Measurements from ENCODE around the gene MRPL16.
A peak's percentile ranks its signal among the peaks of the same experiment; 100 is the strongest.
"Not testable (repeated sequence)": the region's sequence is repeated elsewhere in the genome, so short reads cannot be mapped to it uniquely, and the experiment has no call there.

Gene MRPL16

GRCh38 chr11:59810189-59810910, at the start of gene MRPL16:
Gene MRPL16, minus strand, starts transcription at chr11:59810778. Its CDS starts 120 bp downstream, at chr11:59810658.
- DNase-seq (ENCODE audit: low read depth), result peak; percentile 80

DNA sequence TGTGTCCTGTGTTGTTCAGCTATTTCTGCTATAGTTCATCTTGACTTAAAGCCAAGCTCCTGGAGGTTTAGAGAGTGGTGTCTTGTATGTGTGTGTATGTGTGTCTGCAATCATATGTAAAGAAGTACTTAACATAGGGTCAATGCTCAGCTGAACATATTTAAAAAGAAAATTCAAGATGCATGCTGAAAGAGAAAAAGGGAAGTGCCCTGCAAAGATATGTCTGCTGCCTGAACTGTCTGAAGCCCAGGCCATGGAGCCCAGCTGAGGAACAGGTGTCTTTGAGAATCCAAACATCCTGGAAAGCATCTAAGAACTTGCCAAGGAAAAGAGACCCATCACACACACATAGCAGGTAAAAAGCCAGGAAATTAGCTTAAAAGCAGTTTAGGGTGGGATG, 49.1 kb upstream of the MRPL16 start:
- no peak for DNase-seq (ENCODE audit: low read depth)

DNA sequence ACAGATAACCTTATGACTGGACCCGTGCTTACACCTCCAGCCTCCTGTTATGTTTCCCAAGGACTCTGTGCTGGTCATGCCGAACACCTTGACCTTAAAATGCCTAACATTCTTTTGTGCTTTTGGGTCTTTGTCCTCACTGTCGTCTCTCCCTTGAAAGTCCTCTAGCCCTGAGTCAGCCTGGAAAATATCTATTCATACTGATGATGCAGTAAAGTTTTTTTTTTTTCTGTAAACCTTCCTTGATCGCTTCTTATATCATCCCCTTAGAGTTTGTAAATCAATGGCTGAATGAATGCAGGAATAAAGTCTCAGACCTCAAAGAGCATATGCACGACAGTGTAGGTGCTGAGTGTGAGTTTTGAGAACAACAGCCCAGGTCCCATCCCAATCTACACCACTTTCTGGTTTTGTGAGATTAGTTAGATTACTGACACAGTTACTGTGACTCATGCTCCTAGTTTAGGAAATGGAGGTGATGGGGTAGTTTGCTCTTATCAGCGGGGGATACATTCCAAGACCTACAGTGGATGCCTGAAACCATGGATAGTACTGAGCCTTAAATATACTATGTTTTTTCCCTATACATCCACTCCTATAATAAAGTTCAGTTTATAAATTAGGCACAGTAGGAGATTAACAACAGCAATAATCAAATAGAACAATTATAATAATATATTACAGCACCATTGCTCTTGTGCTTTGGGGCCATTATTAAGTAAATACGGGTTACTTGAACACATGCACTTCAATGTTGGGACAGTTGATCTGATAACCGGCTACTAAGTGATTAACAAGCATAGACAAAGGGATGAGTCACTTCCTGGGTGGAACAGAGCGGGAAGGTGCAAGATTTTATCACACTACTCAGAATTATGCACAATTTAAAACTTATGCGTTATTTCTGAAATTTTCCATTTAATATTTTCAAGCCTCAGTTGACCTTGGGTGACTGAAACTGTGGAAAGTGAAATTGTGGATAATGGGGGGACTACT, 47.2 kb upstream of the MRPL16 start:
- DNase-seq (ENCODE audit: low read depth), result no peak

GRCh38 chr11:59854871-59855270, 44.3 kb upstream of the MRPL16 start:
- DNase-seq (ENCODE audit: low read depth), result no peak

DNA sequence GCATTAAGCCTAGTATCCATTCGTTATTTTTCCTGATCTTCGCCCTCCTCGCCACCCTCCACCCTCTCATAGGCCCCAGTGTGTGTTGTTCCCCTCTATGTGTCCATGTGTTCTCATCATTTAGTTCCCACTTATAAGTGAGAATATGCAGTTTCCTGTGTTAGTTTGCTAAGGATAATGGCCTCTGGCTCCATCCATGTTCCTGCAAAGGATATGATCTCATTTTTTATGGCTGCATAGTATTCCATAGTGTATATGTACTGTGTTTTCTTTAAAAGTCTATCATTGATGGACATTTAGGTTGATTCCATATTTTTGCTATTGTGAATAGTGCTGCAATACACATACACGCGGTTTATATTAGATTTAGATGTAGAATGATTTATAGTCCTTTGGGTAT, 40.8 kb upstream of the MRPL16 start:
- not testable (repeated sequence) for DNase-seq (ENCODE audit: low read depth)

DNA sequence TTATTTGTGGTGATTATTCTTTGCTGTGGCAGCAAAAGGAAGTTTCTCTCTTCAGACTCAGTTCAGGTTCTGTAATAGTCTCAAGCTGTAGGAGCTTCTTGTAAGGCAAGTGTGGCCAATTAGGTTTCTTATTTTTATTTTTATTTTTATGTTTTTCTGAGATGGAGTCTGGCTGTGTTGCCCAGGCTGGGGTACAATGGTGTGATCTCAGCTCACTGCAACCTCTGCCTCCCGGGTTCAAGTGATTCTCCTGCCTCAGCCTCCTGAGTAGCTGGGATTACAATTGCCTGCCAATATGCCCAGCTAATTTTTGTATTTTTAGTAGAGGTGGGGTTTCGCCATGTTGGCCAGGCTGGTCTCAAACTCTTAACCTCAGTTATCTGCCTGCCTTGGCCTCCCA, 39.0 kb upstream of the MRPL16 start:
- not testable (repeated sequence) for DNase-seq (ENCODE audit: low read depth)

- DNase-seq (ENCODE audit: low read depth), result no peak
Measured at GRCh38 chr11:59849129-59849528, 38.6 kb upstream of the MRPL16 start.

DNA sequence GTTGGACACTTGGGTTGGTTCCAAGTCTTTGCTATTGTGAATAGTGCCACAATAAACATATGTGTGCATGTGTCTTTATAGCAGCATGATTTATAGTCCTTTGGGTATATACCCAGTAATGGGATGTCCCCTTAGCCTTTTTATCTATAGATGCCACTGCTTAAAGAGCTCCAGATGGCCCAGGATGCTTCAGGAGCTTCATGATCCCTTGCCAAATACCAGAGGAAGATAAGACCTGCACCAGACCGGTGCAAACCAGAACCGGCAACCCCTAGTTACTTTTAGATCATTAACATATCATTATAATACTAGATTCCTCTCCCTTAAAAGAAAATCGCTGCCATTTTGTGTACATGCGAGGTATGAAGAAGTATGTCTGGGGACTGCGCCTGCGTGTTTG, 37.9 kb upstream of the MRPL16 start:
- not testable (repeated sequence) for DNase-seq (ENCODE audit: low read depth)

DNA sequence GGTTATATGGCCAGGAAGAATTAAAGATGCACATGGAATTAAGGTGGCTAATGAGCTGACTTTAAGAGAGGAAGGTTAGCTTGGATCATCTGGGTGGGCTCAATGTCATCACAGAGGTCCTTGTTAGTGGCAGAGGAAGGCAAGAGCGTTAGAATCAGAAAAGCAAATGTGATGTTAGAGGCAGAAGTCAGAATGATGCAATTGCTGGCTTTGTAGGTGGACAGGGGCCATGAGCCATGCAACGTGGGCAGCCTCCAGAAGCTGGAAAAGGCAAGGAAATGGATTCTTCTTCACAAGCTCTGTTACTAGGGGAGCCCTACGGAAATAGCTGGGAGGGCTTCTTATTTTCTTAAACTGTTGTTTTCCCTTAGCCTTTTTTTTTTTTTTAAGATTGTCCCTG, 37.0 kb upstream of the MRPL16 start:
- no peak for DNase-seq (ENCODE audit: low read depth)

GRCh38 chr11:59846556-59846955, 36.0 kb upstream of the MRPL16 start:
- no peak for DNase-seq (ENCODE audit: low read depth)

- no peak for DNase-seq (ENCODE audit: low read depth)
Measured at GRCh38 chr11:59845399-59845798, 34.8 kb upstream of the MRPL16 start, which contains the start of gene CBLIF. Gene CBLIF, minus strand, starts transcription at chr11:59845499. Its CDS starts 46 bp downstream, at chr11:59845453.

GRCh38 chr11:59842316-59842715, 31.7 kb upstream of the MRPL16 start:
- DNase-seq (ENCODE audit: low read depth), result no peak

DNA sequence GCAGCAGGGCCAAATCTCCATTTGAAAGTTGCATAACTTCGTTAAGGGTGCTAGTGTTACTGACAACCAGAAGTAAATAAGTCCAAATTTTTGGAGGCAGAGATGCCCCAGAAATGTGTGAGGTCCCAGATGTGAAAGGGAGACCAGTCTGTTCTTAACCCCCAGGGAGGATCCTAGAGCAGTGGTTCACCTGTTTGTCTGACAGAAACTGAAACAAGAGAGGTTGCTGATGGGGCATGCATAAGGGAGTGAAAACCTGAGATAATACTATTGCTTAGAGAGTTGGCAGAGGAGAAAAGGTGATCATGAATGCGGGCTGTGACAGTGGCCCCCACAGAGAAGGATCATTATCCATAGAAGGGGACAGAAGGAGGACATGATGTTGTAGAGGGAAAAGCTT, 30.9 kb upstream of the MRPL16 start:
- DNase-seq (ENCODE audit: low read depth), result no peak

DNA sequence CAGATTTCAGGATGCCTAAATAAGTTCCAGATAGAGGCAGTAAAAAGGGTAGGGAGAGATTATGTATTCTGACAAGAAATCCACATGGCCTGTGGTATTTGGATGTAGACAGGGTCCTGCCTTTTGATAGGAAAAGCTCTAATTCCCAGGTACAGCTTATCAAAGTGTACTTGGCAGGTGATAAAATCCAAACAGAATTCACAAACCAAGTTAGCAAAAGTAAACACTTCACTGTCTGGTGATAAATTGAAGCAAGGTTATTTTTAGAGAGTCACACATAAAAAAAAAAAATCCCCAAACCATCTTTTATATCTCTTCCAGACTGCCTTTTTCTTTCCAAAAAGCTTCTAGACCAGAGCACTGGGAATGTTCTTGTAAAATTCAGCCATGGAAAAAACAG, 29.0 kb upstream of the MRPL16 start:
- no peak for DNase-seq (ENCODE audit: low read depth)

- no peak for DNase-seq (ENCODE audit: low read depth)
Measured at GRCh38 chr11:59833602-59834001, 23.0 kb upstream of the MRPL16 start.

GRCh38 chr11:59829358-59829757, 18.8 kb upstream of the MRPL16 start:
- DNase-seq (ENCODE audit: low read depth), result no peak

DNA sequence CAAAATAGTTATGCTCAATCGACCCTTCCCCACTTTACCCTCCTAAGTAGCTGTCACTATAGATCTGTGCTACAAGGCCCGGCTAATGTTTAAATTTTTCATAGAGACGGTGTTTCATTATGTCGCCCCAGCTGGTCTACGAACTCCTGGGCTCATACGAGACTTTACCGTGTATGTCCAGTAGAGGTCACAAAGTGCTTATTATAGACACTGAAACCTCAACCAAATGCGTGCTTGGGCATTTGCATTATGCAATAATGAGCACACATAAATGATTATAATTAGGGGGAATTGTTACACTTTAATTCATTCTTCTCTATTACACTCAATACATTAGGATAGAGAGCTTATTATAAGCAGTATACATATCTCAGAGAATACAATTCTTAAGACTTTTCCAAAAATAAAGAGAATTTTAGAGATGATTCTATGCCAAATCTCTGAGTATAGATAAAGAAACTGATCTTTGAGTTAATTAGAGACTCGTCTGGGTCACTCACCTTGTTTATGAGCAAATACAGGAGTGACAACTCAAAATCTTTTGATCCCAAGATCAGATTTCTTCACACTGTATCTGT, 12.5 kb upstream of the MRPL16 start:
- DNase-seq (ENCODE audit: low read depth), result peak; percentile 33

- no peak for DNase-seq (ENCODE audit: low read depth)
Measured at GRCh38 chr11:59818572-59818971, 8.0 kb upstream of the MRPL16 start.

- DNase-seq (ENCODE audit: low read depth), result not testable (repeated sequence)
Measured at GRCh38 chr11:59816434-59816833, 5.9 kb upstream of the MRPL16 start.

DNA sequence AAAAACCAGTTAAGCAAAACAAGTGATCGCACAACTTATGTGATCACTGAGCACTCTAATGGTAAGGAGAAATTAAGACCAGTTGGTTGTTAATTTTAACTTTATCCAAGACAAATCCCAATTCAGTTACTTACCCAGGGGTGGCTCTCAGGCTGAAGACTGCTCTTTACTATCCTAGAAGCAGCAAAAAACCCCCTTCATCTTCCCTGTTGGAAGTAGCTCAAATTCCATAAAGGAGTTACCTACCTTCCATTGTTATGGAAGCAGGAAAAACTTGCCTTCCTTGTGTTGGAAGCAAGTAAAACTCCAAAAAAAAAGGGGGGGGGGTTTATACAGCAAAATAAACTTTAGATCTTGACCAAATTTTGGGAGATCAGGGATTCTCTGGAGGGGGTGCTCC, 5.2 kb upstream of the MRPL16 start:
- DNase-seq (ENCODE audit: low read depth), result no peak

DNA sequence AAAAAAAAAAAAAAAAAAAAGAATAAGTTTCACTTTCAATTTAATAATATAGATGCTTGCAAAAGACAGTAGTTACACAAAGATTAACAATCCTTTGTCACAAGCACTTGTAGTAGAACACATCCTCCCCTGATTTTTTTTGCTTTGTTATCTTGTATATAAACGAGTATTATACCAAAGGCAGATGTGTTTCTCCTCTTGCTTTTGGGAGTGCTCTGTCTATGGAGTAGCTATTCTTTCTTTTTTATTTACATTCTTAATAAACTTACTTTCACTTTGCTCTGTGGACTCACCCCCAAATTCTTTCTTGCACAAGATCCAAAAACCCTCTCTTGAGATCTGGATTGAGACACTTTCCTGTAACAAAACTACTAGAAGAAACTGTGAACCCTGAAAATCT, 3.4 kb upstream of the MRPL16 start:
- DNase-seq (ENCODE audit: low read depth), result no peak

GRCh38 chr11:59813364-59813763, 2.8 kb upstream of the MRPL16 start:
- DNase-seq (ENCODE audit: low read depth), result no peak

GRCh38 chr11:59812220-59812619, 1.6 kb upstream of the MRPL16 start:
- DNase-seq (ENCODE audit: low read depth), result no peak
